B cell (primary cell): ENCODE data around the gene VKORC1. TPM values are rescaled to one million over a fixed set of nuclear protein-coding genes. Genes with fewer than 3 reads are reported as not detected.

Source experiments
- ATAC-seq: fragments of 200-7000 bp; cut with Tn5 transposase; one replicate; pipeline ENCODE4 v1.10.0; 2021; ENCODE audit warnings: low read depth, mild to moderate bottlenecking, moderate number of reproducible peaks, moderate library complexity
- CTCF ChIA-PET: fragments of 350-600 bp; sonication (Branson Sonifier 250); formaldehyde crosslinking; loops from one replicate; lab custom pipeline; 2021; ENCODE audit warnings: antibody characterized with exemption, inconsistent platforms; lab: Charles Lee
- POLR2A ChIA-PET: fragments of 350-600 bp; sonication (Branson Sonifier 250); formaldehyde crosslinking; loops from one replicate; lab custom pipeline; 2021; ENCODE audit warnings: antibody characterized with exemption; lab: Charles Lee
- DNase-seq: peaks from one replicate; pipeline ENCODE4 v3.0.0; 2013
- H2AFZ ChIP-seq: 2 replicates; pipeline ENCODE4 v1.6.1; 2012; ENCODE audit warnings: mild to moderate bottlenecking, low read depth, low read length; ENCODE audit not compliant: insufficient read depth, poor library complexity, severe bottlenecking
- H3K27ac ChIP-seq, 2 donors: 1 replicate in 1 of 2; 2 replicates in 1 of 2; pipeline ENCODE4 v1.5.1; 2012 to 2013; ENCODE audit warnings: low read length in 2 of 2, mild to moderate bottlenecking in 2 of 2, moderate library complexity in 1 of 2
- H3K27me3 ChIP-seq, 4 experiments: fragments of 200-600 bp in 1 of 4; sonication (generic) in 1 of 4; replicated peaks in 1 of 4; 1 replicate in 2 of 4; 2 replicates in 2 of 4; pipeline versions ENCODE4 v1.6.1 to v1.7.0; 2013 to 2016; ENCODE audit warnings: low read length in 3 of 4, mild to moderate bottlenecking in 2 of 4, mixed read lengths in 1 of 4, moderate library complexity in 1 of 4; ENCODE audit not compliant: insufficient read depth in 4 of 4, control insufficient read depth in 3 of 4; ENCODE audit errors: control extremely low read depth in 1 of 4
- H3K36me3 ChIP-seq, 2 experiments: replicated peaks in 1 of 2; 1 replicate in 1 of 2; 2 replicates in 1 of 2; pipeline versions ENCODE4 v1.6.1 to v1.7.1; 2013; ENCODE audit warnings: low read length in 1 of 2; ENCODE audit not compliant: insufficient read depth in 2 of 2, control insufficient read depth in 1 of 2; ENCODE audit errors: control extremely low read depth in 1 of 2, extremely low read depth in 1 of 2
- H3K4me1 ChIP-seq, 2 donors: fragments of 200-600 bp in 1 of 2; sonication (generic) in 1 of 2; 1 replicate in 1 of 2; 2 replicates in 1 of 2; pipeline versions ENCODE4 v1.5.1 to v1.6.1; 2013 to 2017; ENCODE audit warnings: low read length in 2 of 2; ENCODE audit not compliant: control insufficient read depth in 2 of 2, insufficient read depth in 2 of 2
- H3K4me2 ChIP-seq: replicated peaks from 2 replicates; pipeline ENCODE3; 2012; ENCODE audit warnings: mild to moderate bottlenecking, low read depth, low read length; ENCODE audit not compliant: poor library complexity, severe bottlenecking
- H3K4me3 ChIP-seq, 5 experiments: fragments of 200-600 bp in 1 of 5; sonication (generic) in 1 of 5; 1 replicate in 3 of 5; 2 replicates in 2 of 5; pipeline versions ENCODE4 v1.5.1 to v1.7.0; 2011 to 2016; ENCODE audit warnings: low read length in 4 of 5, mild to moderate bottlenecking in 4 of 5, low read depth in 2 of 5, control low read depth in 1 of 5, moderate library complexity in 1 of 5; ENCODE audit not compliant: insufficient read depth in 1 of 5; ENCODE audit errors: control extremely low read depth in 1 of 5, extremely low read depth in 1 of 5
- H3K79me2 ChIP-seq: fragments of 200-600 bp; sonication (generic); one replicate; pipeline ENCODE4 v1.6.0; 2016; ENCODE audit warnings: low read length; ENCODE audit not compliant: control insufficient read depth, insufficient read depth
- H3K9ac ChIP-seq: fragments of 200-600 bp; sonication (generic); 2 replicates; pipeline ENCODE4 v1.6.1; 2017; ENCODE audit warnings: mild to moderate bottlenecking, low read length, moderate library complexity
- H3K9me3 ChIP-seq, 3 donors: one replicate each; pipeline versions ENCODE4 v1.6.1 to v1.7.1; 2013; ENCODE audit warnings: low read length in 2 of 3; ENCODE audit not compliant: control insufficient read depth in 2 of 3, insufficient read depth in 1 of 3; ENCODE audit errors: control extremely low read depth in 1 of 3
- H4K20me1 ChIP-seq: 2 replicates; pipeline ENCODE4 v1.6.0; 2012; ENCODE audit warnings: mild to moderate bottlenecking, low read length; ENCODE audit not compliant: insufficient read depth, control insufficient read depth, poor library complexity, severe bottlenecking
- H3K27ac Mint-ChIP-seq: one replicate; pipeline ENCODE4 v1.8.0; 2021; ENCODE audit warnings: mixed read lengths
- H3K27me3 Mint-ChIP-seq: one replicate; pipeline ENCODE4 v1.8.0; 2021; ENCODE audit warnings: mixed read lengths
- H3K4me1 Mint-ChIP-seq: one replicate; pipeline ENCODE4 v1.8.0; 2021; ENCODE audit warnings: mixed read lengths
- H3K4me3 Mint-ChIP-seq: one replicate; pipeline ENCODE4 v1.8.0; 2021; ENCODE audit warnings: mixed read lengths
- H3K9me3 Mint-ChIP-seq: one replicate; pipeline ENCODE4 v1.8.0; 2022; ENCODE audit warnings: mixed read lengths; ENCODE audit not compliant: insufficient read depth
- EZH2 ChIP-seq: IDR thresholded peaks from 2 replicates; pipeline ENCODE4 v1.6.1; 2012; ENCODE audit warnings: borderline replicate concordance, low read depth, mild to moderate bottlenecking, moderate library complexity, low read length; ENCODE audit not compliant: insufficient read depth, poor library complexity, severe bottlenecking
- WGBS: methylation state at CpG from one replicate; pipeline ENCODE4 v1.1.5; 2013; ENCODE audit warnings: missing lambda C conversion rate; ENCODE audit not compliant: insufficient coverage; 5-methylcytosine and 5-hydroxymethylcytosine counted together
- intact Hi-C: fragments of 100-400 bp; cut with micrococcal nuclease; formaldehyde crosslinking; loops from one replicate; pipeline ENCODE4 v1.10.0; 2022
- polyA plus RNA-seq: library from polyadenylated mRNA; depleted of rRNA; stranded (reverse); fragments of >200 nt; gene quantifications from 2 replicates; pipeline ENCODE4 v1.2.3, GENCODE V29; 2012
- total RNA-seq, 2 donors: library from RNA; stranded (reverse); fragments of 120-200 nt in 1 of 2; gene quantifications; 1 replicate in 1 of 2; 2 replicates in 1 of 2; pipeline versions ENCODE4 v1.2.3 to v1.2.4, GENCODE V29; 2013 to 2022
- TF ChIP-seq, protein P1 (sequence below): fragments of 200-600 bp; IDR thresholded peaks from one replicate; pipeline ENCODE4 v1.8.0; 2022; ENCODE audit warnings: antibody characterized with exemption, mild to moderate bottlenecking

Gene VKORC1
- total and polyA plus RNA-seq, 2 donors (not counting 1 experiment from before 2014, with no cell fraction given), result 31.8 to 45.7 TPM

DNA sequence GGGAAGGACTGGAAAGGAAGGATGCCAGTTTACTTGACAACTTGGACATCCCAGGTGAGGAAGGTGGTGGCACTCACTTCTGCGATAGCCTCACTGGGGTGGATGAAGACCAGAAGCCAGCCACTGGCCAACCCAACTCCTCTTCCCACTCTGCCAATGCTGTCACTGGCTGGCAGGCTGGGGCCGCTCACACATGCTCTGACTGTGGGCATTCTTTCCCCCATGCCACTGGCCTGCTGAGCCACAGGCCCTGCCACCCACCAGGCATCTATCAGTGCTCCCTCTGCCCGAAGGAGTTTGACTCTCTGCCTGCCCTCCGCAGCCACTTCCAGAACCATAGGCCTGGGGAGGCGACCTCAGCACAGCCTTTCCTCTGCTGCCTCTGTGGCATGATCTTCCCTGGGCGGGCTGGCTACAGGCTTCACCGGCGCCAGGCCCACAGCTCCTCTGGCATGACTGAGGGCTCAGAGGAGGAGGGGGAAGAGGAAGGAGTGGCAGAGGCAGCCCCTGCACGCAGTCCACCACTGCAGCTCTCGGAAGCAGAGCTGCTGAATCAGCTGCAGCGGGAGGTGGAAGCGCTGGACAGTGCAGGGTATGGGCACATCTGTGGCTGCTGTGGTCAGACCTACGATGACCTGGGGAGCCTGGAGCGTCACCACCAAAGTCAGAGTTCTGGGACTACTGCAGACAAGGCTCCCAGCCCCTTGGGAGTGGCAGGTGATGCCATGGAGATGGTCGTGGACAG lies 15.8 kb downstream of the VKORC1 start:
- peaks cover 73% of the 10 kb centered on the region for H3K79me2 ChIP-seq
- no peak for ATAC-seq
- no peak overlapping the region for H3K9ac ChIP-seq
- Mint-ChIP-seq H3K27ac (no peak overlapping the region), H3K27me3 (no peaks in the 10 kb centered on the region), H3K4me1 (peaks cover 29% of the 10 kb centered on the region), H3K4me3 (no peak overlapping the region), H3K9me3 (no peaks in the 10 kb centered on the region)
- 98% methylated on average over 15 of the region's 15 CpGs for WGBS
- peaks cover 0 to 57% of the 10 kb centered on the region in 2 experiments for H3K36me3 ChIP-seq
- no peak overlapping the region for H3K27ac ChIP-seq
- POLR2A ChIA-PET, result no interaction called here
- CTCF ChIA-PET, result interaction anchor here (0.6 kb wide), 1 partner anchor 80 kb away, joined by 5 read pairs; no protein-coding TSS in a partner anchor
- H3K4me2 ChIP-seq, result no peak overlapping the region
- H3K9me3 ChIP-seq, result peaks cover 0 to under 1% (median 0%) of the 10 kb centered on the region in 3 donors
- H3K4me3 ChIP-seq, result no peak overlapping the region
- no peaks in the 10 kb centered on the region for H3K27me3 ChIP-seq
- H2AFZ ChIP-seq, result no peak overlapping the region
- peaks cover 69% of the 10 kb centered on the region for H4K20me1 ChIP-seq
- no peak for DNase-seq
- peaks cover 9 to 17% of the 10 kb centered on the region in 2 donors for H3K4me1 ChIP-seq
- no peak for TF ChIP-seq EZH2
- TF ChIP-seq, protein P1, sequence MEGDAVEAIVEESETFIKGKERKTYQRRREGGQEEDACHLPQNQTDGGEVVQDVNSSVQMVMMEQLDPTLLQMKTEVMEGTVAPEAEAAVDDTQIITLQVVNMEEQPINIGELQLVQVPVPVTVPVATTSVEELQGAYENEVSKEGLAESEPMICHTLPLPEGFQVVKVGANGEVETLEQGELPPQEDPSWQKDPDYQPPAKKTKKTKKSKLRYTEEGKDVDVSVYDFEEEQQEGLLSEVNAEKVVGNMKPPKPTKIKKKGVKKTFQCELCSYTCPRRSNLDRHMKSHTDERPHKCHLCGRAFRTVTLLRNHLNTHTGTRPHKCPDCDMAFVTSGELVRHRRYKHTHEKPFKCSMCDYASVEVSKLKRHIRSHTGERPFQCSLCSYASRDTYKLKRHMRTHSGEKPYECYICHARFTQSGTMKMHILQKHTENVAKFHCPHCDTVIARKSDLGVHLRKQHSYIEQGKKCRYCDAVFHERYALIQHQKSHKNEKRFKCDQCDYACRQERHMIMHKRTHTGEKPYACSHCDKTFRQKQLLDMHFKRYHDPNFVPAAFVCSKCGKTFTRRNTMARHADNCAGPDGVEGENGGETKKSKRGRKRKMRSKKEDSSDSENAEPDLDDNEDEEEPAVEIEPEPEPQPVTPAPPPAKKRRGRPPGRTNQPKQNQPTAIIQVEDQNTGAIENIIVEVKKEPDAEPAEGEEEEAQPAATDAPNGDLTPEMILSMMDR, result no peak
- intact Hi-C loops, result no loop called here
